Hepatocyte (in vitro differentiated cells): ENCODE measurements around the gene PTPN3. TPM values are rescaled to one million over a fixed set of nuclear protein-coding genes. Genes with fewer than 3 reads are reported as not detected.

Experiments used
- DNase-seq: peaks from one replicate; pipeline ENCODE4 v3.0.0-alpha.2; 2016; ENCODE audit warnings: low spot score
- H2AFZ ChIP-seq: fragments of 200-600 bp; sonication (generic); 2 replicates; pipeline ENCODE4 v1.6.0; 2016; ENCODE audit warnings: antibody characterized with exemption, mild to moderate bottlenecking
- H3K27ac ChIP-seq: fragments of 200-600 bp; sonication (generic); 2 replicates; pipeline ENCODE4 v1.5.1; 2016; ENCODE audit warnings: mild to moderate bottlenecking
- H3K27me3 ChIP-seq: fragments of 200-600 bp; sonication (generic); 2 replicates; pipeline ENCODE4 v1.6.1; 2016
- H3K36me3 ChIP-seq: fragments of 200-600 bp; sonication (generic); replicated peaks from 2 replicates; pipeline ENCODE4 v1.5.1; 2016; ENCODE audit warnings: low read depth; ENCODE audit not compliant: insufficient read depth
- H3K4me1 ChIP-seq: fragments of 200-600 bp; sonication (generic); 2 replicates; pipeline ENCODE4 v1.5.1; 2016; ENCODE audit warnings: mild to moderate bottlenecking, moderate library complexity; ENCODE audit not compliant: insufficient read depth
- H3K4me2 ChIP-seq: fragments of 200-600 bp; sonication (generic); 2 replicates; pipeline ENCODE4 v1.6.0; 2016
- H3K4me3 ChIP-seq: fragments of 200-600 bp; sonication (generic); 2 replicates; pipeline ENCODE4 v1.5.1; 2016; ENCODE audit warnings: mild to moderate bottlenecking
- H3K79me2 ChIP-seq: fragments of 200-600 bp; sonication (generic); 2 replicates; pipeline ENCODE4 v1.6.0; 2017; ENCODE audit warnings: mild to moderate bottlenecking
- H3K9me2 ChIP-seq: fragments of 200-600 bp; sonication (generic); replicated peaks from 2 replicates; pipeline ENCODE4 v1.6.0; 2017; ENCODE audit warnings: mild to moderate bottlenecking; ENCODE audit not compliant: insufficient read depth
- H3K9me3 ChIP-seq: fragments of 200-600 bp; sonication (generic); 2 replicates; pipeline ENCODE4 v1.5.1; 2016; ENCODE audit warnings: low read depth, mild to moderate bottlenecking
- H4K20me1 ChIP-seq: fragments of 200-600 bp; sonication (generic); 2 replicates; pipeline ENCODE4 v1.6.0; 2016; ENCODE audit warnings: mild to moderate bottlenecking; ENCODE audit not compliant: insufficient read depth, poor library complexity, severe bottlenecking
- EZH2 ChIP-seq: fragments of 200-600 bp; sonication (generic); IDR thresholded peaks from 2 replicates; pipeline ENCODE4 v1.6.1; 2016; ENCODE audit warnings: antibody characterized with exemption, mild to moderate bottlenecking, borderline replicate concordance
- EZH2phosphoT487 ChIP-seq: fragments of 200-600 bp; sonication (generic); IDR thresholded peaks from one replicate; pipeline ENCODE4 v1.6.1; 2018; ENCODE audit warnings: antibody characterized with exemption, mild to moderate bottlenecking, low read depth, moderate library complexity; ENCODE audit not compliant: unreplicated experiment, severe bottlenecking
- WGBS: methylation state at CpG from one replicate; pipeline ENCODE4 v1.1.6; 2016; ENCODE audit warnings: low lambda C conversion rate; ENCODE audit errors: missing lambda C conversion rate; 5-methylcytosine and 5-hydroxymethylcytosine counted together
- polyA plus RNA-seq: library from polyadenylated mRNA; unstranded; fragments of >200 nt; fragmentation: Nextera tagmentation; extraction: Ambion mirVana; gene quantifications from 2 replicates; pipeline ENCODE4 v1.2.1, GENCODE V29; 2016
- total RNA-seq: library from RNA; depleted of rRNA; stranded (reverse); fragments of >200 nt; gene quantifications from 2 replicates; pipeline ENCODE4 v1.2.3, GENCODE V29; 2014
- TF ChIP-seq, protein P1 (sequence below): fragments of 200-600 bp; sonication (generic); IDR thresholded peaks from 2 replicates; pipeline ENCODE4 v1.5.1; 2016; ENCODE audit warnings: antibody characterized with exemption, mild to moderate bottlenecking; ENCODE audit not compliant: poor library complexity

Gene PTPN3
- total and polyA plus RNA-seq, 2 experiments from 2014 or later = 4.4 to 12.1 TPM

GRCh38 chr9:109517901-109518377 lies 19.8 kb upstream of the PTPN3 start:
- Histone ChIP-seq H3K27ac (no peak overlapping the region), H3K4me2 (no peak overlapping the region), H3K79me2 (no peaks in the 10 kb centered on the region), H3K9me3 (no peaks in the 10 kb centered on the region), H2AFZ (no peak overlapping the region), H4K20me1 (no peaks in the 10 kb centered on the region), H3K4me1 (no peaks in the 10 kb centered on the region), H3K4me3 (no peak overlapping the region), H3K27me3 (no peaks in the 10 kb centered on the region), H3K9me2 (no peaks in the 10 kb centered on the region), H3K36me3 (no peaks in the 10 kb centered on the region)
- no peak for DNase-seq
- TF ChIP-seq, protein P1, sequence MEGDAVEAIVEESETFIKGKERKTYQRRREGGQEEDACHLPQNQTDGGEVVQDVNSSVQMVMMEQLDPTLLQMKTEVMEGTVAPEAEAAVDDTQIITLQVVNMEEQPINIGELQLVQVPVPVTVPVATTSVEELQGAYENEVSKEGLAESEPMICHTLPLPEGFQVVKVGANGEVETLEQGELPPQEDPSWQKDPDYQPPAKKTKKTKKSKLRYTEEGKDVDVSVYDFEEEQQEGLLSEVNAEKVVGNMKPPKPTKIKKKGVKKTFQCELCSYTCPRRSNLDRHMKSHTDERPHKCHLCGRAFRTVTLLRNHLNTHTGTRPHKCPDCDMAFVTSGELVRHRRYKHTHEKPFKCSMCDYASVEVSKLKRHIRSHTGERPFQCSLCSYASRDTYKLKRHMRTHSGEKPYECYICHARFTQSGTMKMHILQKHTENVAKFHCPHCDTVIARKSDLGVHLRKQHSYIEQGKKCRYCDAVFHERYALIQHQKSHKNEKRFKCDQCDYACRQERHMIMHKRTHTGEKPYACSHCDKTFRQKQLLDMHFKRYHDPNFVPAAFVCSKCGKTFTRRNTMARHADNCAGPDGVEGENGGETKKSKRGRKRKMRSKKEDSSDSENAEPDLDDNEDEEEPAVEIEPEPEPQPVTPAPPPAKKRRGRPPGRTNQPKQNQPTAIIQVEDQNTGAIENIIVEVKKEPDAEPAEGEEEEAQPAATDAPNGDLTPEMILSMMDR = no peak
- TF ChIP-seq EZH2 (no peak), EZH2phosphoT487 (no peak)
- 76% methylated on average over 1 of the region's 1 CpG for WGBS

GRCh38 chr9:109513871-109514270 lies 15.8 kb upstream of the PTPN3 start:
- Histone ChIP-seq H3K4me3 (no peak overlapping the region), H3K9me3 (no peaks in the 10 kb centered on the region), H2AFZ (no peak overlapping the region), H3K27ac (no peak overlapping the region), H4K20me1 (no peaks in the 10 kb centered on the region), H3K79me2 (no peaks in the 10 kb centered on the region), H3K4me2 (no peak overlapping the region), H3K27me3 (no peaks in the 10 kb centered on the region), H3K4me1 (no peaks in the 10 kb centered on the region), H3K9me2 (no peaks in the 10 kb centered on the region), H3K36me3 (no peaks in the 10 kb centered on the region)
- TF ChIP-seq EZH2phosphoT487 = no peak
- no peak for TF ChIP-seq EZH2
- TF ChIP-seq, protein P1 = no peak
- no peak for DNase-seq
- 99% methylated on average over 3 of the region's 3 CpGs for WGBS

- Histone ChIP-seq H3K4me1 (peaks cover 4% of the 10 kb centered on the region), H3K27ac (no peak overlapping the region), H3K9me2 (no peaks in the 10 kb centered on the region), H3K79me2 (no peaks in the 10 kb centered on the region), H3K4me2 (no peak overlapping the region), H3K4me3 (no peak overlapping the region), H3K9me3 (no peaks in the 10 kb centered on the region), H3K27me3 (no peaks in the 10 kb centered on the region), H2AFZ (no peak overlapping the region), H3K36me3 (no peaks in the 10 kb centered on the region), H4K20me1 (no peaks in the 10 kb centered on the region)
- no peak for DNase-seq
- 79% methylated on average over 4 of the region's 4 CpGs for WGBS
- TF ChIP-seq EZH2phosphoT487 (no peak), EZH2 (no peak)
- TF ChIP-seq, protein P1 = no peak
Observed at GRCh38 chr9:109512170-109512756, 14.2 kb upstream of the PTPN3 start.
